WTC11 (cell line): ENCODE measurements around the gene ALPI. TPM values are rescaled to one million over a fixed set of nuclear protein-coding genes. Genes with fewer than 3 reads are reported as not detected.
"Not testable (repeated sequence)": the region's sequence is repeated elsewhere in the genome, so short reads cannot be mapped to it uniquely, and the experiment has no call there.

Source experiments
- ATAC-seq: fragments of 200-7000 bp; cut with Tn5 transposase; 2 replicates; pipeline ENCODE4 v1.10.0; 2021; ENCODE audit warnings: mild to moderate bottlenecking, moderate library complexity
- CTCF ChIA-PET: fragments of 300-600 bp; sonication (Branson Sonifier 250); formaldehyde crosslinking; loops from one replicate; lab custom pipeline; 2021; ENCODE audit warnings: antibody characterized with exemption; lab: Charles Lee
- POLR2A ChIA-PET: fragments of 350-600 bp; sonication (Branson Sonifier 250); formaldehyde crosslinking; loops from one replicate; lab custom pipeline; 2021; ENCODE audit warnings: antibody characterized with exemption; lab: Charles Lee
- DNase-seq: peaks from one replicate; pipeline ENCODE4 v3.0.0; 2021; ENCODE audit warnings: low spot score
- H3K27ac Mint-ChIP-seq: 2 replicates; pipeline ENCODE4 v1.8.0; 2021; ENCODE audit warnings: mixed read lengths
- H3K27me3 Mint-ChIP-seq: 2 replicates; pipeline ENCODE4 v1.8.0; 2021; ENCODE audit warnings: low read depth, mild to moderate bottlenecking, moderate library complexity, mixed read lengths
- H3K36me3 Mint-ChIP-seq: 2 replicates; pipeline ENCODE4 v1.8.0; 2021; ENCODE audit warnings: mixed read lengths
- H3K4me1 Mint-ChIP-seq: 2 replicates; pipeline ENCODE4 v1.8.0; 2022; ENCODE audit warnings: mixed read lengths
- H3K4me3 Mint-ChIP-seq: 2 replicates; pipeline ENCODE4 v1.8.0; 2021; ENCODE audit warnings: mild to moderate bottlenecking, moderate library complexity, mixed read lengths
- H3K9me3 Mint-ChIP-seq: 2 replicates; pipeline ENCODE4 v1.8.0; 2021; ENCODE audit warnings: mixed read lengths
- ESRRA ChIP-seq: sonication (generic); formaldehyde crosslinking; IDR thresholded peaks from 2 replicates; pipeline ENCODE4 v1.8.1; 2022; ENCODE audit warnings: mild to moderate bottlenecking, missing genetic modification reagents, borderline replicate concordance
- GRHL2 ChIP-seq: fragments of 250-450 bp; sonication (Bioruptor Pico); IDR thresholded peaks from 2 replicates; pipeline ENCODE4 v1.8.0; 2022; ENCODE audit warnings: mild to moderate bottlenecking, moderate library complexity; ENCODE audit not compliant: insufficient replicate concordance, severe bottlenecking
- NR2C2 ChIP-seq: sonication (generic); formaldehyde crosslinking; IDR thresholded peaks from 2 replicates; pipeline ENCODE4 v1.8.0; 2022; ENCODE audit warnings: mild to moderate bottlenecking, missing genetic modification reagents
- NR3C1 ChIP-seq: sonication (generic); formaldehyde crosslinking; conservative IDR thresholded peaks from 2 replicates; pipeline ENCODE4 v1.8.1; 2023; ENCODE audit warnings: low read depth, mild to moderate bottlenecking, missing genetic modification reagents
- RELA ChIP-seq: sonication (generic); formaldehyde crosslinking; IDR thresholded peaks from 2 replicates; pipeline ENCODE4 v1.8.1; 2022; ENCODE audit warnings: missing genetic modification reagents, mild to moderate bottlenecking, borderline replicate concordance
- TEAD4 ChIP-seq: sonication (generic); formaldehyde crosslinking; IDR thresholded peaks from 2 replicates; pipeline ENCODE4 v1.8.0; 2022; ENCODE audit warnings: mild to moderate bottlenecking, missing genetic modification reagents
- USF1 ChIP-seq: sonication (generic); formaldehyde crosslinking; IDR thresholded peaks from 2 replicates; pipeline ENCODE4 v1.8.0; 2022; ENCODE audit warnings: mild to moderate bottlenecking, missing genetic modification reagents
- USF2 ChIP-seq: sonication (generic); formaldehyde crosslinking; IDR thresholded peaks from 2 replicates; pipeline ENCODE4 v1.8.1; 2023; ENCODE audit warnings: mild to moderate bottlenecking, missing genetic modification reagents, moderate library complexity
- ZNF396 ChIP-seq: fragments of 250-450 bp; sonication (Bioruptor Pico); IDR thresholded peaks from 2 replicates; pipeline ENCODE4 v1.8.0; 2021; ENCODE audit warnings: mild to moderate bottlenecking, moderate library complexity, borderline replicate concordance
- ZNF416 ChIP-seq: fragments of 250-450 bp; sonication (Bioruptor Pico); IDR thresholded peaks from 2 replicates; pipeline ENCODE4 v1.9.0; 2021; ENCODE audit warnings: mild to moderate bottlenecking, inconsistent platforms
- ZNF423 ChIP-seq: fragments of 250-450 bp; sonication (Bioruptor Pico); IDR thresholded peaks from 2 replicates; pipeline ENCODE4 v2.1.2; 2022; ENCODE audit warnings: mild to moderate bottlenecking, moderate library complexity
- total RNA-seq: library from RNA; stranded (reverse); gene quantifications from 3 replicates; pipeline ENCODE4 v1.2.3, GENCODE V29; 2021
- TF ChIP-seq, protein P1 (sequence below): sonication (generic); formaldehyde crosslinking; IDR thresholded peaks from 2 replicates; pipeline ENCODE4 v1.8.0; 2022; ENCODE audit warnings: missing genetic modification reagents
- TF ChIP-seq, protein P2 (sequence below): sonication (generic); formaldehyde crosslinking; IDR thresholded peaks from 2 replicates; pipeline ENCODE4 v1.8.1; 2023; ENCODE audit warnings: mild to moderate bottlenecking, missing genetic modification reagents
- TF ChIP-seq, protein P3 (sequence below): sonication (generic); formaldehyde crosslinking; IDR thresholded peaks from 2 replicates; pipeline ENCODE4 v1.8.1; 2022; ENCODE audit warnings: low read depth, mild to moderate bottlenecking, moderate library complexity, missing genetic modification reagents, borderline replicate concordance

Gene ALPI
- total RNA-seq, 1 experiment from 2014 or later = not detected

- TF ChIP-seq, protein P1, sequence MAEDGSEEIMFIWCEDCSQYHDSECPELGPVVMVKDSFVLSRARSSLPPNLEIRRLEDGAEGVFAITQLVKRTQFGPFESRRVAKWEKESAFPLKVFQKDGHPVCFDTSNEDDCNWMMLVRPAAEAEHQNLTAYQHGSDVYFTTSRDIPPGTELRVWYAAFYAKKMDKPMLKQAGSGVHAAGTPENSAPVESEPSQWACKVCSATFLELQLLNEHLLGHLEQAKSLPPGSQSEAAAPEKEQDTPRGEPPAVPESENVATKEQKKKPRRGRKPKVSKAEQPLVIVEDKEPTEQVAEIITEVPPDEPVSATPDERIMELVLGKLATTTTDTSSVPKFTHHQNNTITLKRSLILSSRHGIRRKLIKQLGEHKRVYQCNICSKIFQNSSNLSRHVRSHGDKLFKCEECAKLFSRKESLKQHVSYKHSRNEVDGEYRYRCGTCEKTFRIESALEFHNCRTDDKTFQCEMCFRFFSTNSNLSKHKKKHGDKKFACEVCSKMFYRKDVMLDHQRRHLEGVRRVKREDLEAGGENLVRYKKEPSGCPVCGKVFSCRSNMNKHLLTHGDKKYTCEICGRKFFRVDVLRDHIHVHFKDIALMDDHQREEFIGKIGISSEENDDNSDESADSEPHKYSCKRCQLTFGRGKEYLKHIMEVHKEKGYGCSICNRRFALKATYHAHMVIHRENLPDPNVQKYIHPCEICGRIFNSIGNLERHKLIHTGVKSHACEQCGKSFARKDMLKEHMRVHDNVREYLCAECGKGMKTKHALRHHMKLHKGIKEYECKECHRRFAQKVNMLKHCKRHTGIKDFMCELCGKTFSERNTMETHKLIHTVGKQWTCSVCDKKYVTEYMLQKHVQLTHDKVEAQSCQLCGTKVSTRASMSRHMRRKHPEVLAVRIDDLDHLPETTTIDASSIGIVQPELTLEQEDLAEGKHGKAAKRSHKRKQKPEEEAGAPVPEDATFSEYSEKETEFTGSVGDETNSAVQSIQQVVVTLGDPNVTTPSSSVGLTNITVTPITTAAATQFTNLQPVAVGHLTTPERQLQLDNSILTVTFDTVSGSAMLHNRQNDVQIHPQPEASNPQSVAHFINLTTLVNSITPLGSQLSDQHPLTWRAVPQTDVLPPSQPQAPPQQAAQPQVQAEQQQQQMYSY (CRISPR knock-in tag) = no peak
- TF ChIP-seq GRHL2 (no peak), ZNF396 (CRISPR knock-in tag) (no peak)
- TF ChIP-seq, all 79 proteins: peak for 0
These were observed 24.0 kb upstream of the ALPI start (continued) for GRCh38 chr2:232431705-232432590.

DNA sequence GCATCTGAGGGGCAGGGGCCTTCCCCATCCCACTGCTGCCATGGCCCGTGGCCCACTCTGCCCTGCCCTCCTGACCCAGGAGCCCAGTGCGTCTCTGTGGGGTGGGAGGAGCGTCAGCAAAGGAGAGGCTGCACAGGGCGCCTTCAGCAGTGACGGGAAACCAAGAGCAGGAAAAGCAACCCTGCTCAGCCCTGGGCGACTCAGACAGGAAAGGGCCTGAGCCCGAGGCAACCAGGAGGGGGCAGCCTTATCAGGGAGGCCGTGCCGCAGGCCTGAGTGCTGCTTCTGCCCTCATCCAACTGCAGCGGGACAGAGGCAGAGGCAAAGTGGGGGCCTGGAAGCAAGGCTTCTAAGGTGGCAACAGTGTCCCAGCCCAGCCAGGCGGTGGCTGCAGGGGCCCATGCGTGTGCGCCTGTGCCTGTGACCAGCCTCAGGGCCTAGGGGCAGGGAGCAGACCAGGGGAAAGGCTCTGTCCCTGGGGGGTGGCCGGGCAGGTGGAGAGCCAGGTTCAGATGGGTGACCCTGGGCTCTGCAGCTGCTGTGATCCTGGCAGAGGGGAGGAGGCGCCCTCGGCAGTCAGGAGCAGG is 23.3 kb upstream of the ALPI start:
- Mint-ChIP-seq H3K4me1 (peaks cover 8% of the 10 kb centered on the region), H3K27ac (no peak overlapping the region), H3K4me3 (no peak overlapping the region), H3K36me3 (no peaks in the 10 kb centered on the region), H3K27me3 (no peaks in the 10 kb centered on the region; the same call in 1 of the 2 replicates), H3K9me3 (no peaks in the 10 kb centered on the region)
- TF ChIP-seq USF2 (peak; percentile 42), TEAD4 (CRISPR knock-in tag) (no peak), USF1 (CRISPR knock-in tag) (peak; percentile 52; the same call in 1 of the 2 replicates)
- POLR2A ChIA-PET = no interaction called here
- CTCF ChIA-PET = interaction anchor here (1.0 to 1.2 kb wide), 3 partner anchors 47 to 97 kb away, joined by 3 to 6 read pairs (median 4); no protein-coding TSS in a partner anchor
- ATAC-seq (peak; percentile 93), DNase-seq (peak; percentile 85)

- CTCF ChIA-PET = interaction anchor here (1.0 to 5.1 kb wide), 6 partner anchors 58 to 533 kb away, joined by 3 to 75 read pairs (median 10); partner anchors contain the start of gene PRSS56
- H3K36me3 Mint-ChIP-seq, H3K4me1 Mint-ChIP-seq, H3K27me3 Mint-ChIP-seq, ATAC-seq, DNase-seq, H3K9me3 Mint-ChIP-seq, POLR2A ChIA-PET, H3K27ac Mint-ChIP-seq, H3K4me3 Mint-ChIP-seq: not testable (repeated sequence)
These were observed 22.3 kb upstream of the ALPI start for GRCh38 chr2:232433622-232434021.

DNA sequence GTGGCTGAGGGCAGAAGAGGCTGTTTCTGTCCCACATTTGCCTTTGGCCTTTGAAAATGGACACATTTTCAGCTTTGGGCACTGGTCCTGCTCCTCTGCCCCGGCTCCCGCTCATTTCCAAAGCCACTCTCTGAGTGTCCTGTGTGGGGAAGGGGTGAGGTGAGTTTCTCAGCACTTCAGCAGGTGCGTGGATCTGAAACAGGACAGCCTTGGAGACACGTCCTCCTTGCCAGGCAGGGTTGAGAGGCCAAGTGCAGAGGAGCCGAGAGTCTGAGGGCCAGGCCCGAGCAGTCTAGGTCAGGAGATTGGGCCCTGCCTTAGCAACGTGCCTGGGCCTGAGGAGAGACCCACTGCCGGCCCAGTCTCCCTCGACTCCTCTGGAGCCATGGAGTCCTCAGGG is 21.9 kb upstream of the ALPI start:
- ATAC-seq (no peak), DNase-seq (no peak)
- Mint-ChIP-seq H3K36me3 (no peaks in the 10 kb centered on the region), H3K4me3 (no peak overlapping the region), H3K27me3 (peaks cover 3% of the 10 kb centered on the region; the same call in 1 of the 2 replicates), H3K9me3 (no peaks in the 10 kb centered on the region), H3K27ac (no peak overlapping the region), H3K4me1 (peaks cover 8% of the 10 kb centered on the region)
- CTCF ChIA-PET = interaction anchor here (1.0 to 5.1 kb wide), 6 partner anchors 59 to 533 kb away, joined by 3 to 75 read pairs (median 10); partner anchors contain the start of gene PRSS56
- POLR2A ChIA-PET = no interaction called here
- TF ChIP-seq RELA (CRISPR knock-in tag) = no peak
- no peak for TF ChIP-seq ZNF416 (CRISPR knock-in tag)
- TF ChIP-seq, protein P2, sequence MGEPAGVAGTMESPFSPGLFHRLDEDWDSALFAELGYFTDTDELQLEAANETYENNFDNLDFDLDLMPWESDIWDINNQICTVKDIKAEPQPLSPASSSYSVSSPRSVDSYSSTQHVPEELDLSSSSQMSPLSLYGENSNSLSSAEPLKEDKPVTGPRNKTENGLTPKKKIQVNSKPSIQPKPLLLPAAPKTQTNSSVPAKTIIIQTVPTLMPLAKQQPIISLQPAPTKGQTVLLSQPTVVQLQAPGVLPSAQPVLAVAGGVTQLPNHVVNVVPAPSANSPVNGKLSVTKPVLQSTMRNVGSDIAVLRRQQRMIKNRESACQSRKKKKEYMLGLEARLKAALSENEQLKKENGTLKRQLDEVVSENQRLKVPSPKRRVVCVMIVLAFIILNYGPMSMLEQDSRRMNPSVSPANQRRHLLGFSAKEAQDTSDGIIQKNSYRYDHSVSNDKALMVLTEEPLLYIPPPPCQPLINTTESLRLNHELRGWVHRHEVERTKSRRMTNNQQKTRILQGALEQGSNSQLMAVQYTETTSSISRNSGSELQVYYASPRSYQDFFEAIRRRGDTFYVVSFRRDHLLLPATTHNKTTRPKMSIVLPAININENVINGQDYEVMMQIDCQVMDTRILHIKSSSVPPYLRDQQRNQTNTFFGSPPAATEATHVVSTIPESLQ (CRISPR knock-in tag) = no peak
- TF ChIP-seq ESRRA = no peak
- no peak for TF ChIP-seq ZNF423
- no peak for TF ChIP-seq GRHL2
- TF ChIP-seq NR3C1 (CRISPR knock-in tag) = no peak
- TF ChIP-seq NR2C2 (CRISPR knock-in tag) = no peak
- TF ChIP-seq, protein P3, sequence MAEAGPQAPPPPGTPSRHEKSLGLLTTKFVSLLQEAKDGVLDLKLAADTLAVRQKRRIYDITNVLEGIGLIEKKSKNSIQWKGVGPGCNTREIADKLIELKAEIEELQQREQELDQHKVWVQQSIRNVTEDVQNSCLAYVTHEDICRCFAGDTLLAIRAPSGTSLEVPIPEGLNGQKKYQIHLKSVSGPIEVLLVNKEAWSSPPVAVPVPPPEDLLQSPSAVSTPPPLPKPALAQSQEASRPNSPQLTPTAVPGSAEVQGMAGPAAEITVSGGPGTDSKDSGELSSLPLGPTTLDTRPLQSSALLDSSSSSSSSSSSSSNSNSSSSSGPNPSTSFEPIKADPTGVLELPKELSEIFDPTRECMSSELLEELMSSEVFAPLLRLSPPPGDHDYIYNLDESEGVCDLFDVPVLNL (CRISPR knock-in tag) = no peak
